HG02571 (cell line): ENCODE data around the gene SLC25A41.
A peak's percentile ranks its signal among the peaks of the same experiment; 100 is the strongest.
"Not testable (repeated sequence)": the region's sequence is repeated elsewhere in the genome, so short reads cannot be mapped to it uniquely, and the experiment has no call there.

Experiments used
- ATAC-seq: cut with Tn5 transposase; IDR thresholded peaks from one replicate; pipeline ENCODE4 v1.9.1; 2021; ENCODE audit warnings: mild to moderate bottlenecking, moderate library complexity; ENCODE audit not compliant: unreplicated experiment

Gene SLC25A41

DNA sequence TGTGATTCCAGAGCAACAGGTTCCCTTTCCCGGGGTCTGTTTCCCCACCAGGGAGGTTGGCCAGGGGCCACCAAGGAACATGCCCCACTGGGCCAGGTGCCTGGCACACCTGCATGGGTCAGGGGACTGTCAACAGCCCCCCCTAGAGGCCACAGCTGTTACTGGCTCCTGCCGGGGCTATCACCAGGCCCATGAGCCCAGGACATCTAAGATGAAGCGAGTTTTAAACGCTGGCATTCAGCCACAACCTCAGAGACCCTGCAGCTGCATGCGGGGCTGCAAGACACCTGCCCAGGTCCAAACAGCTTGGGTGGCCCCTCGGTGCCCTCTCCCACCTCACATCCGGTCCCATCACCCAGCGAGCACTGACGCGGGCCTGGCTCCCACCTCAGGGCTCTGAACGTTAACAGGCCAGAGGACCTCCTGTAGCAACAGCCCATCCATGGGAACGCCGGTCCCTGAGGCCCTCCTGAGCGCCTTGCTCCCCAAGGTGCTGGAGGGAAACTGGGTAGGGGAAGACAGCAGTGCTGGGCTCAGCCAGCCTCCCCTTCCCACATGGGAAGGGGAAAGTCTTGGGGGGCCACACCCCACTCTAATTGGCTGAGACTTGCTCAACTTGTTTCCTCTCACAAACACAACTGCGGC is 21.0 kb downstream of the SLC25A41 start:
- no peak for ATAC-seq

DNA sequence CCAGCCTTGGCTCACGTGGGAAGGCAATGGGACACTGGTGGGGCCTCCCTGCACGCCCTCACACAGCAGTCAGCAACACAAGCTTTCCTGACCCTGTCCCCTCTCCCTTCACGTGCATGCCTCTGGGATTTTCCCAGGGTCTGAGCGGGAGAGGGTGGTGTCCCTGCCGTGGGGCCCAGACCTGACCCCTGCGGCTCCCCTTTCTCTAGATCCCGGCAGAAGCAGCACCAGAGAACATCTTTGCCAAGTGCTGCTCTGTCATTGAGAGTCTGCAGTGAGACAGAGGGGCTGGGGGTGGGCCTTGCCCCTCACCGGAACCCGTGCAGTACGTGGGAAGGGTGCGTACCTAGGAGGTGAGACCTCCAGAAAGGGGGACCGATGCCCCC is 21.5 kb downstream of the SLC25A41 start:
- no peak for ATAC-seq

GRCh38 chr19:6409346-6409745 is 24.2 kb downstream of the SLC25A41 start:
- no peak for ATAC-seq

- ATAC-seq = no peak
These were observed 27.2 kb downstream of the SLC25A41 start for GRCh38 chr19:6406401-6406800.

GRCh38 chr19:6402837-6403608 is 30.5 kb downstream of the SLC25A41 start:
- ATAC-seq = no peak

GRCh38 chr19:6402058-6402457 is 31.5 kb downstream of the SLC25A41 start:
- ATAC-seq = no peak

- ATAC-seq = not testable (repeated sequence)
These were observed 33.3 kb downstream of the SLC25A41 start for GRCh38 chr19:6400062-6400944.

GRCh38 chr19:6396305-6396704 is 37.3 kb downstream of the SLC25A41 start:
- ATAC-seq = no peak

GRCh38 chr19:6394831-6395230 is 38.7 kb downstream of the SLC25A41 start:
- ATAC-seq = no peak

- no peak for ATAC-seq
These were observed 39.6 kb downstream of the SLC25A41 start for GRCh38 chr19:6393983-6394412.

GRCh38 chr19:6393074-6393982 is 40.2 kb downstream of the SLC25A41 start, which contains the start of gene GTF2F1:
Gene GTF2F1 (minus strand): TSS chr19:6393164. CDS start chr19:6392995, 169 bp downstream.
- ATAC-seq = peak; percentile 74

GRCh38 chr19:6392221-6393073 is 41.1 kb downstream of the SLC25A41 start:
- ATAC-seq = no peak

DNA sequence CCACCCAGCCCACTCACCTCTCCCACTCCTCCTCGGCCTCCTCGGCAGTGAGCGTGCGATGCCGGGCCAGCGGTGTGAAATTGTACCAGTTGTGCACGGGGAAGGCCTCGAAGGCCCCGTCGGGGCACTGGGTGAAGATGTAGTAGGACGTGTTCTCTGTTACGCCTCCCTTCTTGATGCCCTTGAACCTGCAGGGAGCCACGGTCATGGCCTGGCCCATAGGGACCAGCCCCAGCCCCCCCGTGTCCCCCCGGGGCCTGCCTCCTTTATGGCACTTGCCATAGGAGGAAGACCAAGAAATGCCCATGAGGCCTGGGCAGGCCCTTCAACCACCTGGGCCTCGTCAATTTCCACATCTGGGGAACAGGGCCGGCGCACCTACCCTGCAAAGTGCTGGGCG is 46.2 kb downstream of the SLC25A41 start:
- no peak for ATAC-seq

DNA sequence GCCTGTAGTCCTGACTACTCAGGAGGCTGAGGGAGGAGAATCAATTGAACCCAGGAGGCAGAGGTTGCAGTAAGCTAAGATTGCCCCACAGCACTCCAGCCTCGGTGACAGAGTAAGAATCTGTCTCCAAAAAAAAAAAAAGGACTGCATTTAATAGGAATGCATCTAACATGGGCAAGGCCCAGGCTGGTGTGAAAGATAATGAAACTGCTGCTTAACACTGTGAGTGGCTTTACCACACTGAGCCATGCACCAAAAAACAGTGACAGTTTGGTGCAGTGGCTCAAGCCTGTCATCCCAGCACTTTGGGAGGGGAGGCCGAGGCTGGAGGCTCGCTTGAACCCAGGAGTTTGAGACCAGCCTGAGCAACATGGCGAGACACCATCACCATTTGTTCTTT is 49.2 kb downstream of the SLC25A41 start:
- ATAC-seq = no peak

GRCh38 chr19:6383188-6383587 is 50.4 kb downstream of the SLC25A41 start:
- ATAC-seq = no peak

DNA sequence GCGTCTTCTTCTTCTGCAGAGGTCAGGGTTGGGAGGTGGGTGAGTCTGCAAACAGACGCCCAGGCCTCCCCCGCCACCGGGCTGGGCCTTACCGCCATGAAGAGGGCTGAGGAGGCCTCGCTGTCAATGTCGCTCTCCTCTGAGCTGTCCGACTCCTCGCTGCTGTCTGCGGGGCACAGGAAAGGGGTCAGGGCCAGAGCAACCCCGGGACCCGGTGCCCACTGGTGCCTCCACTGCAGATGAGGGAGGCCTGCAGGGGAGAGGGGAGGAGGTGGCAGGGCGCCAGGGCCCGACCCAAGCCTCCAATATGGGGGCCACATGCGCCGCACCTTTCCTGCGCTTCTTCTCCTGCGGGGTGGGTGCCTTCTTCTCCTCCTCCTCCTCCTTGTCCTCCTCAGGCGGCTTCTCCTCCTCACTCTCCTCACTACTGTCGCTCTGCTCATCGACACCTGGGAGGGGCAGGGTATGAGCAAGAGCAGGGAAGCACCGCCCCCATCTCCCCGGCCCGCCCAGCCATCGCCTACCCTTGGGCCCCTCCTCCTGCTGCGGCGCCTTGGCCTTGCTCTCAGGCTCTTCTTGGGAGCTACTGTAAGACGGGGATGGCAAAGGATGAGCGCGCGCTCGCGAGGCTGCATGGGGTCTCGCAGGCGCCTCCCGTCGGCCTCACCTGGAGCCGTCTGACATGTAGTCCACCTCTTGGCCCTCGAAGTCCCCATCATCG is 52.4 kb downstream of the SLC25A41 start:
- no peak for ATAC-seq

- ATAC-seq = no peak
These were observed 53.8 kb downstream of the SLC25A41 start for GRCh38 chr19:6379744-6380143.

GRCh38 chr19:6378486-6378885 is 55.1 kb downstream of the SLC25A41 start:
- ATAC-seq = no peak

GRCh38 chr19:6378041-6378440 is 55.5 kb downstream of the SLC25A41 start:
- no peak for ATAC-seq
